HepG2 (cell line): ENCODE data around the gene TMEM198. TPM values are rescaled to one million over a fixed set of nuclear protein-coding genes. Genes with fewer than 3 reads are reported as not detected.
A peak's percentile ranks its signal among the peaks of the same experiment; 100 is the strongest.

Source experiments
- CEBPG ChIP-seq: IDR thresholded peaks from 2 replicates; pipeline ENCODE4 v1.6.1; 2016
- CHCHD3 ChIP-seq: sonication (generic); formaldehyde crosslinking; IDR thresholded peaks from 2 replicates; pipeline ENCODE4 v1.8.0; 2022; ENCODE audit warnings: mild to moderate bottlenecking, missing genetic modification reagents, moderate library complexity
- FOXP1 ChIP-seq, 2 experiments: fragments of 450-650 bp in 1 of 2; IDR thresholded peaks; 2 replicates each; pipeline ENCODE4 v1.6.1; 2017 to 2018; ENCODE audit warnings: antibody characterized with exemption in 1 of 2
- GZF1 ChIP-seq: sonication (generic); formaldehyde crosslinking; IDR thresholded peaks from 2 replicates; pipeline ENCODE4 v1.5.1; 2020; ENCODE audit warnings: mild to moderate bottlenecking, missing genetic modification reagents
- JUNB ChIP-seq: sonication (generic); formaldehyde crosslinking; IDR thresholded peaks from 2 replicates; pipeline ENCODE4 v1.8.0; 2022; ENCODE audit warnings: missing genetic modification reagents, mild to moderate bottlenecking, borderline replicate concordance
- LRRFIP1 ChIP-seq: sonication (generic); formaldehyde crosslinking; conservative IDR thresholded peaks from 2 replicates; pipeline ENCODE4 v1.4.0; 2020; ENCODE audit warnings: missing genetic modification reagents
- MAZ ChIP-seq, 2 experiments: sonication (generic) in 1 of 2; formaldehyde crosslinking in 1 of 2; IDR thresholded peaks; 2 replicates each; pipeline versions ENCODE4 v1.5.0 to v1.6.1; 2012 to 2020; ENCODE audit warnings: low read depth in 2 of 2, mild to moderate bottlenecking in 2 of 2, borderline replicate concordance in 1 of 2, improper control_type of control experiment in 1 of 2, low read length in 1 of 2, missing genetic modification reagents in 1 of 2, moderate library complexity in 1 of 2
- MEIS2 ChIP-seq: sonication (generic); formaldehyde crosslinking; IDR thresholded peaks from 2 replicates; pipeline ENCODE4 v1.9.0; 2021; ENCODE audit warnings: mild to moderate bottlenecking, missing genetic modification reagents
- MLLT10 ChIP-seq: sonication (generic); formaldehyde crosslinking; IDR thresholded peaks from 2 replicates; pipeline ENCODE4 v1.4.0; 2020; ENCODE audit warnings: missing genetic modification reagents
- NFIB ChIP-seq: sonication (generic); formaldehyde crosslinking; IDR thresholded peaks from 2 replicates; pipeline ENCODE4 v1.9.0; 2021; ENCODE audit warnings: missing genetic modification reagents, mild to moderate bottlenecking, borderline replicate concordance
- NR2F6 ChIP-seq, 2 experiments: IDR thresholded peaks; 2 replicates each; pipeline ENCODE4 v1.6.1; 2016; ENCODE audit warnings: antibody characterized with exemption in 1 of 2, mild to moderate bottlenecking in 1 of 2
- ONECUT2 ChIP-seq: sonication (generic); formaldehyde crosslinking; IDR thresholded peaks from 2 replicates; pipeline ENCODE4 v1.4.0; 2020; ENCODE audit warnings: missing genetic modification reagents
- PCBP1 ChIP-seq: fragments of 200-400 bp; formaldehyde crosslinking; IDR thresholded peaks from 2 replicates; pipeline ENCODE4 v1.6.1; 2017; ENCODE audit warnings: mild to moderate bottlenecking, low read depth, low read length, borderline replicate concordance
- RORA ChIP-seq: sonication (generic); formaldehyde crosslinking; IDR thresholded peaks from 2 replicates; pipeline ENCODE4 v1.5.0; 2020; ENCODE audit warnings: mild to moderate bottlenecking, missing genetic modification reagents, moderate library complexity
- SALL1 ChIP-seq: sonication (generic); formaldehyde crosslinking; IDR thresholded peaks from 2 replicates; pipeline ENCODE4 v1.8.0; 2022; ENCODE audit warnings: mild to moderate bottlenecking, missing genetic modification reagents
- SCMH1 ChIP-seq: sonication (generic); formaldehyde crosslinking; IDR thresholded peaks from 2 replicates; pipeline ENCODE4 v1.9.0; 2021; ENCODE audit warnings: missing genetic modification reagents, mild to moderate bottlenecking, borderline replicate concordance
- SP2 ChIP-seq: sonication (generic); formaldehyde crosslinking; IDR thresholded peaks from 2 replicates; pipeline ENCODE4 v1.5.1; 2020; ENCODE audit warnings: mild to moderate bottlenecking, missing genetic modification reagents
- SPEN ChIP-seq: sonication (generic); formaldehyde crosslinking; IDR thresholded peaks from 2 replicates; pipeline ENCODE4 v1.5.1; 2020; ENCODE audit warnings: low read depth, mild to moderate bottlenecking, missing genetic modification reagents
- TFE3 ChIP-seq: IDR thresholded peaks from 2 replicates; pipeline ENCODE4 v1.6.1; 2016
- ZBTB42 ChIP-seq: sonication (generic); formaldehyde crosslinking; IDR thresholded peaks from 2 replicates; pipeline ENCODE4 v1.5.0; 2020; ENCODE audit warnings: mild to moderate bottlenecking, missing genetic modification reagents
- ZNF329 ChIP-seq: sonication (generic); formaldehyde crosslinking; IDR thresholded peaks from 2 replicates; pipeline ENCODE4 v1.9.0; 2021; ENCODE audit warnings: low read depth, mild to moderate bottlenecking, missing genetic modification reagents
- ZNF773 ChIP-seq: sonication (generic); formaldehyde crosslinking; IDR thresholded peaks from 2 replicates; pipeline ENCODE4 v1.4.0; 2020; ENCODE audit warnings: missing genetic modification reagents, borderline replicate concordance
- ZNF775 ChIP-seq: sonication (generic); formaldehyde crosslinking; IDR thresholded peaks from 2 replicates; pipeline ENCODE4 v1.4.0; 2020; ENCODE audit warnings: missing genetic modification reagents, mild to moderate bottlenecking, moderate library complexity, borderline replicate concordance
- ZNF850 ChIP-seq: sonication (generic); formaldehyde crosslinking; conservative IDR thresholded peaks from 2 replicates; pipeline ENCODE4 v1.9.0; 2021; ENCODE audit warnings: mild to moderate bottlenecking, missing genetic modification reagents
- ZNF883 ChIP-seq: sonication (generic); formaldehyde crosslinking; IDR thresholded peaks from 2 replicates; pipeline ENCODE4 v1.5.1; 2020; ENCODE audit warnings: mild to moderate bottlenecking, missing genetic modification reagents; ENCODE audit errors: not compliant biosample characterization
- ZSCAN20 ChIP-seq: sonication (generic); formaldehyde crosslinking; IDR thresholded peaks from 2 replicates; pipeline ENCODE4 v1.4.0; 2020; ENCODE audit warnings: missing genetic modification reagents, mild to moderate bottlenecking, borderline replicate concordance
- ZSCAN25 ChIP-seq: sonication (generic); formaldehyde crosslinking; IDR thresholded peaks from 2 replicates; pipeline ENCODE4 v1.8.0; 2022; ENCODE audit warnings: mild to moderate bottlenecking, missing genetic modification reagents
- polyA plus RNA-seq, 8 experiments: library from polyadenylated mRNA; depleted of rRNA in 3 of 8; stranded (reverse) in 7 of 8; unstranded in 1 of 8; fragments of >200 nt; fragmentation: Illumina TruSeq in 4 of 8; extraction: Trizol in 4 of 8; gene quantifications; 2 replicates each; pipeline versions ENCODE4 v1.2.1 to v1.2.3, GENCODE V29; 2011 to 2016; ENCODE audit warnings: low read depth in 4 of 8, missing spikeins in 1 of 8, mixed read lengths in 1 of 8; ENCODE audit not compliant: insufficient read depth in 1 of 8
- total RNA-seq, 5 experiments: library from RNA; depleted of rRNA; stranded (reverse); fragments of >200 nt; fragmentation: Illumina TruSeq; extraction: Trizol; gene quantifications; 2 replicates each; pipeline ENCODE4 v1.2.3, GENCODE V29; 2016; ENCODE audit warnings: low read depth in 1 of 5

Gene TMEM198
- total and polyA plus RNA-seq, 2 of the 13 experiments (the other 11 are each of a cell fraction or from before 2014, with no cell fraction given) = 17.3 to 23.5 TPM

- TF ChIP-seq ZNF329 = no peak
- no peak for TF ChIP-seq MEIS2 (CRISPR knock-in tag)
- no peak for TF ChIP-seq ZNF773 (CRISPR knock-in tag)
- no peak for TF ChIP-seq ZNF850 (CRISPR knock-in tag)
- TF ChIP-seq LRRFIP1 (CRISPR knock-in tag) = no peak
- no peak for TF ChIP-seq FOXP1 (IDR thresholded peaks at IDR 0.05)
- TF ChIP-seq FOXP1 (CRISPR knock-in tag; IDR thresholded peaks at IDR 0.05) = no peak
- TF ChIP-seq NR2F6 (IDR thresholded peaks at IDR 0.05) = peak; percentile 43; the same call in 1 of the 2 replicates
- peak; percentile 59; the same call in 1 of the 2 replicates for TF ChIP-seq NR2F6 (CRISPR knock-in tag; IDR thresholded peaks at IDR 0.05)
- TF ChIP-seq RORA = no peak
- TF ChIP-seq ONECUT2 (CRISPR knock-in tag) = no peak
- no peak for TF ChIP-seq MLLT10
- no peak for TF ChIP-seq TFE3 (CRISPR knock-in tag)
- TF ChIP-seq ZNF775 (CRISPR knock-in tag) = no peak
- no peak for TF ChIP-seq PCBP1
- no peak for TF ChIP-seq ZSCAN20
- no peak for TF ChIP-seq ZNF883 (CRISPR knock-in tag)
- no peak for TF ChIP-seq SCMH1
- no peak for TF ChIP-seq NFIB (CRISPR knock-in tag)
- TF ChIP-seq SPEN (CRISPR knock-in tag) = 0 out of 2 replicates have a peak, but pooled peaks have one; percentile 41
- no peak for TF ChIP-seq CHCHD3 (CRISPR knock-in tag)
- no peak for TF ChIP-seq CEBPG (CRISPR knock-in tag)
- peak; percentile 23; the same call in 1 of the 2 replicates for TF ChIP-seq SALL1 (CRISPR knock-in tag)
- TF ChIP-seq ZSCAN25 = 0 out of 2 replicates have a peak, but pooled peaks have one; percentile 34
- no peak for TF ChIP-seq JUNB
- no peak for TF ChIP-seq SP2
- no peak for TF ChIP-seq MAZ (IDR thresholded peaks at IDR 0.05; ENCODE audit: borderline replicate concordance, low read depth, low read length)
- peak; percentile 54; the same call in 1 of the 2 replicates for TF ChIP-seq MAZ (CRISPR knock-in tag; IDR thresholded peaks at IDR 0.05; ENCODE audit: low read depth)
- TF ChIP-seq ZBTB42 = no peak
- peak; percentile 72; the same call in 1 of the 2 replicates for TF ChIP-seq GZF1 (CRISPR knock-in tag)
Measured at GRCh38 chr2:219561179-219562048, 17.6 kb downstream of the TMEM198 start (continued).
